C1 segment of cervical spinal cord (tissue), 14 donors: ENCODE data around the gene KCNJ12.
"Not testable (repeated sequence)": the region's sequence is repeated elsewhere in the genome, so short reads cannot be mapped to it uniquely, and the experiment has no call there.

ENCODE experiments used
- DNase-seq, 14 donors: peaks; one replicate each; lab custom pipeline; 2025; lab: John Stamatoyannopoulos, UW

The KCNJ12 gene

DNA sequence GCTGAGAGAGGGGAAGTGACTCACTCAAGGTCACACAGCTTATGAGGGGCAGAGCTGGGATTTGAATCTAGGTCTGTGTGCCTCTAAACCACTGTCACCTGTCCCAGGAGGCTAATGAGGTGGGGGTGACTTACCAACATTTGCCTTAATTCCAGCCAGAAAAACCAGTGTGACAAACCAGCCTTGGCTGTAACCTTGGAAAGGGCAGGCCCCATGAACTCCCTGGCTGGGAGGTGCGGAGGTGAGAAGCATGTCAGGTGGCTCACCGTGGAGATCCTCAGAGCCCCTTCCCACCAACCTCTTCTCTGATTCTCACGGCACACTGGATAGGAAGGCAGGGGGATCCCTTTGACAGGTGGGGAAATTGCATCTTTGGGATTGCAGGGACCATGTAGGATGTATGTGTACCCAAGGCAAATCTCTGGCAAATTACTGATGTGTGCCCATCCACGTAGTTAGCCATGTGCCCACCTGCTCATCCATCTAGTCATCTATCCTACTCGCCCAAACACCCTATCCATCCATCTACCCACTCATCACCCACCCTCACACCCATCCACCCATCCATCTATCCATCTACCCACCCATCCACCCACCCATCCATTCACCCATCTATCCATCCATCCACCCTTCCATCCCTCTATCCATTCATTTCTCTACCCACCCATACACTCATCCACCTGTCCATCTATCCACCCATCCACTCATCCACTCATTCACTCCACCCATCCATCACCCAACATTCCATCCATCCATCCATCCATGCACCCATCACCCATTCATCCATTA lies 30.7 kb downstream of the KCNJ12 start:
- DNase-seq = not testable (repeated sequence)

DNA sequence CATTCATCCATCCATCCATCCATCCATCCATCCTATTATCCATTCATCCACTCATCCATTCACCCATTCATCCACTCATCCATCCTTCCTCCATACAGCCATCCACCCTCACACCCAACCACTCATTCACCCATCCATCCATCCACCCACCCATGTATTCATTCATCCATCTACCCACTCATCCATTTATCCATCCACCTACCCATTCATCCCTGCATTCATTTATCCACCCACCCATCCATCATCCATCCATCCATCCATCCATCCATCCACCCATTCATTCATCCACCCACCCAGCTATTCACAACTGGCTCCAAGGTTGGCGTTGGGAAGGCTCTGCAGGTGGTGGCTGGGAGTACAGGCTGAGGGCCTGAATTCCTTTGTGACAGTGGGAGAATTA lies 31.6 kb downstream of the KCNJ12 start:
- DNase-seq = not testable (repeated sequence)

DNA sequence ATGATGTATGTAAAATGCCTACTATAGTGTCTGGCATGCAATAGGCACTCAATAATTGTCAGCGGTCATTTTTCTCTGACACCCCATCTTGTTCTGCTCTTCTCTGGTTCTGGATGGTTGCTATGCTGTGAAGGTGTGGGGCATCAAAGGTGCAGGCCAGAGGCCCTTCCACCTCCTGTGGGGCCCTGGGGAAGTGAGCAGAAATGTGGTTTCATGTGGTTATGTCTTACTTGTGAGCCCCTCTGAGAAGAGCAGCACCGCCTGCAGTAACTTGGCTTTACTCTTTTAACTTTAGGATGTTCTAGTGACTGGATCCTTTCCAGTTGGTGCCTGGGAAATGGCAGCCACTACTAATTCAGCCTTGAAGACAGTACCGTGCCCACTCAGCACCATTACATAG lies 32.1 kb downstream of the KCNJ12 start:
- DNase-seq = not testable (repeated sequence)

DNA sequence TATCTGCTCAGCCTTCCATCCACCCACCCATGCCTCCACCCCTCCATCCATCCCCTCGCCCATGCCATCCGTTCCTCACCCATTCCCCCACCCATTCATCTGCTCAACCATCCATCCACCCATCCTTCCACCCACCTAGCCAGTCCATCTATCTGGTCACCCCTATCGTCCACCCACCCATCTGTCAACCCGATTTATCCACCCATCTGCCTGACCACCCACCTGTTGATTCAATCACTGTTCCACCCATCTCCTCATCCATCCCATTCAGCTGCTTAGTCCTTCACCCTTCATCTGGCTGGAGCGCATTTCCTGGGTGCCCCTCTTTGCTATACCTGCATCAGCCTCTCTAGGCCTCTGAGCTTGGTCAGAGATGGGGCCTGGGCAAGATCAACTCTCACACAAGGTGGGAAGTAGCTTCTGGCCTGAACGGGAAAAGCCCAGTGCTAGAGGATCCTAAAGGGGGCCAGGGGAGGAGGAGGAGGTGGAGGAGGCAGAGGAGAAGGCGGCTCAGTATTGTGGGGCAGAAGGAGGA lies 32.7 kb downstream of the KCNJ12 start:
- DNase-seq = not testable (repeated sequence)

DNA sequence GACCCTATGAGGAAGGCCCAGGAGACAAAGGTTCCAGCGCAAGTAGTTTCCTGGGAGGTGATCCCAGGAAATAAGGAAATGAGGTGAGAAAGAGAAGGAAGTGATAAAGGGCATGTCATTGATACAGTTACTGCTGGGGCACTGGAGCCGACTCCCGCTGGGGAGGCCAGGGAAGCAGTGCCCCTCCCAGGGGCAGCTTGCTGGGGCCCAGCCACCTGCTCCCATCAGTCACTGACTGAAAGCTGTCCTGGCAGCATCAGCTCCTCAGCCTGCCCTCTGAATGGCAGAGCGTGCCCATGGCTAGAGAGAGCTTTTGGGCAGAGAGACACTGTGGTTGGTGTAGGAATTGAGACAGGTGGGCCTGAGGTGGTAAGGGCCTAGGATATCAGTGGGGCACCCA lies 33.2 kb downstream of the KCNJ12 start:
- not testable (repeated sequence) for DNase-seq

DNA sequence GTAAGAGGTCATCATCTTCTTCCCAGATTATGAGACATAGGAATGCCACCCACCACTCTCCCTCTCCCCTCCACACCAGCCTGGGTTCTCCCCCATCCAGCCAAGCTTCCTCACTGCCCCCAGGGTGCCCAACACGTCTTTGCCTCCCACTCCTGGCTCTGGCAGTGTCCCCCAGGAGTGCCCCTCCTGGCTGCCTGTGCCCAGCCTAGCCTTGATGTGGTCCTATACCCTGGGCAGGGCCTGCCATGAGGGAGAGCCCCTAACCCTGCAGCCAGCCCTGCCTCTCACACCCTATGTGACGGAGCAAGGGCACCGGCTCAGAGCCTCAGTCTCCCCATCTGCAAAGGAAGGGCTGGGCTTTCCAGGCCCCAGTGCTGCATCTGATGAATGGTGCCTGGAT lies 33.8 kb downstream of the KCNJ12 start:
- DNase-seq = not testable (repeated sequence)

DNA sequence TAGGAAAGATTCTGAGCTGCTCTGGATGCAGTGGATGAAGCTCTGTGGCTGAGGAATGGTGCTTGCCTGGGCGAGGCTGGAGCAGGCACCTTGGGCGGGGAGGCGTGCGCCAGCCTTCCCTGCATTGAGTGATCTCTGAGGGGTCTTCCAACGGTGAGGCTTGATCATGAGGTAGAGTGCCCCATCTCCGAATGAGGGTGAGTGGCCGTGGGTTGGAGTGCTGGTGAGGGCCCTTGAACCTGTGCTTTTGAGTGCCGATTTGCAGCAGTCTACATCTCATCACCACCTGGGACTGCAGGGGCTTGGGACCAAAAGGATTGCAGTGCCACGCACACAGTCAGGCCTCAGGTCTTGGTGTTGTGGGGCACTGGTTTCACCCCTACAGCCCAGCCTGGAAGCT lies 34.2 kb downstream of the KCNJ12 start:
- DNase-seq = not testable (repeated sequence)

DNA sequence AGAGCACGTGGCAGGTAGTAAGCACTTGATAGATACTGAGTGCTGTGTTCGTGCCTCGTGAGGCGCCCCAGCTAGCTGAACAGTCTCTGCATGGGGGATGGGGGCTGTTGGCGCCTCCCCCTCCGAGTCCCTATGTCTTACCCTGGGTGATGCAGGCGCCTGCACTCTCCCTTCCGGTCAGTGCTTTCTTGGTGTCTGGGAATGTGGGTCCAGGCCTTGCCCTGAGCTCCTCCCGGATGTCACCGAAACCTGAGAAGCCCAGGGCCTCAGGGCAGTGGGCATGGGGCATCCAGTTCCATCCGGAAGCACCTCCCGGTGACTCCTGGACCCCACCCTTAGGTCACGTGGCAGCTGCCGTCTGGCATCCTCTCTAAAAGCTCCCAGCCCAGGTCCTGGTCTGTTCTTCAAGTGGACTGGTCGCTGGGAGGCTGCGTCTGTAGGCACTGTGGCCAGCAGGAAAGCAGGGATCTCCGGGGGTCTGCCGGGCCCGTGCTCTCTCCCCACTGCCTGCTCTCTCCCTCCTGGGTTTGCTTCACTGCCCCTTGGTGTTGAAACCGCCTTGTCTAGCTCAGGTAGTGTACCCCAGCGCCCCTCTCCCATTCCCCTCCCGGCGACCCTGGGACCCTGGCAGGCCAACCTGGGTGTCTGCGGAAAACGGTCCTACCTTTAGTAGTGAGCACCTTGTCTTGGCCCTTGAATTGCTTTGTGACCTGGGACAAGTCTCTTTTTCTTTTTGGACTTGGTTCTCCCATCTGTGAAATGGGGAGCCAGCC lies 34.9 kb downstream of the KCNJ12 start:
- not testable (repeated sequence) for DNase-seq

DNA sequence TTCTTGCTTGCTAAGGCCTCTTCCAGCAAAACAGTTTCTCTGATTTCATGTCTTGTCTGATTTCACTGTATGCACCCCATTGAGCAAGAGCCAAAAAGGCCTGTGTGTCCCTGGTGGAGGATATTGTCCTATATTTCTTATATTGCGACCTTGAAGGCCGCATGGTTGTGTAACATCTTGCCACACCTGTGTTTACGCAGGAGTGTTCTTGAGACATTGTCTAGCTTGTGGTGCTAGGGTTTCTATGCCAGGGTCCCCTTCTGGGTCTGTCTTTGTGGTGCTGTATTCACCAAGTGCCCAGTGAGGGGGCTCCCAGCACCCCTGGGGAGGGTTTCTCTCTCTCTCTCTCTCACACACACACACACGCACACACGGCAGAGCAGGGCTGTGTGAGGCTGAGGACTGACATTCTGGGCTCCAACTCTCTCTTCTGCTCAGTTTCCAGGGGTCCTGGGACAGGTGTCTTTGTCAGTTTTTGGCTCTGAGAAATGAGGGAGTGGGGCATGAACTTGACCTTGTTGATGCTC lies 35.6 kb downstream of the KCNJ12 start:
- DNase-seq = not testable (repeated sequence)

DNA sequence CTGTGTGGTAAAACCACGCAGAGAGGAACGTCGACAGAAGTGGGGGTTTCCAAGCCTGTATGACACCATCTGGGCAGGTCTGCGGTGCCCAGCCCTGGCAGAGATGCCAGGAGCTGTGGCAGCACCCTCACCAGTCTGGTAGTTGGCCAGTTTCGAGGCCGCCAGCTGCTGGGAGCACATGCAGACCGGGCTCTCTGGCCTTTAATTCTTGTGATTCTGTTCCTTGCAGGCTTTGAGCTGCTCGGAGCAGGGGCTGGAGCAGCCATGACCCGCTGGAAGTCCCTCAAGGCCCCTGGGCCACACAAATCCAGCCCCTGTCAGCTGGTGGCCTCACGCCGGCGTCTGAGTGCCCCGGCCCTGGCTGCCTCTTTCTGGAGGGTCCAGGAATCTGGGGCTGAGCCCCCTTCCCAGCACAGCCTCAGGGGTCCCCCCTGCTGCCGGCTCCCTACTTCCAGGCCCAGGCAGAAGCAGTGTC lies 36.1 kb downstream of the KCNJ12 start:
- peak in 1 of 14 donors; percentile 67 for DNase-seq

DNA sequence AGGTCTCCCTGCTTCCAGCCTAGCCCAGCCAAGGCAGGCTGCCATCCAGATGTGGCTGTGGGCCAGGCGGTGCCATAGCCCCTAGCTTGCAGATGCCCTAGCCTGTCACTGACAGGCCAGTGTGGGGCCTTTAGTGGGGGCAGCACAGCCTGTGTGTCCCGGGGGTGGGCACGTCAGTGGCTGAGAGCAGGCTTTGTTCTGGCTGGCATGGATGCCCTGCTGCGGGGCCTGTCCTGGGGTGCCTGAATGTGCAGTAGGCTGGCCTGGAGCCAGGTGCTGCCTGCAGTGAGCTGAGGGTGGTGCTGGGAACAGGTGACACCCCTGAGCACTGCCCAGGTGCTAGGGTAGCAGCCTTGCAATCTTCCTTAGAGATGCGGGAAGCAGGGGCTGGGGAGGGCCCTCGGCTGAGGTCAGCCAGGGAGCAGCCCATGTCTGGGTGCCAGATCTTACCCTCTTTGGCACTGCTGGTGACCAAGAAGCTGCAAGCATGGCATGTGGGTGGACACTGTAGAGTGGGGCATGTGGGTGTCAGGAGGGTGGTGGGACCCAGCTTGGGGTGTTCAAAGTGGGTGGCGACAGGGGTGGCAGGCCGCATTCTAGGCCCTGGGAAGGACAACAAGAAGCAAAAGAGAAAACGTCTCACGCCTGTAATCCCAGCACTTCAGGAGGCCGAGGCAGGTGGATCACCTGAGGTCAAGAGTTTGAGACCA lies 37.6 kb downstream of the KCNJ12 start:
- DNase-seq = not testable (repeated sequence)

DNA sequence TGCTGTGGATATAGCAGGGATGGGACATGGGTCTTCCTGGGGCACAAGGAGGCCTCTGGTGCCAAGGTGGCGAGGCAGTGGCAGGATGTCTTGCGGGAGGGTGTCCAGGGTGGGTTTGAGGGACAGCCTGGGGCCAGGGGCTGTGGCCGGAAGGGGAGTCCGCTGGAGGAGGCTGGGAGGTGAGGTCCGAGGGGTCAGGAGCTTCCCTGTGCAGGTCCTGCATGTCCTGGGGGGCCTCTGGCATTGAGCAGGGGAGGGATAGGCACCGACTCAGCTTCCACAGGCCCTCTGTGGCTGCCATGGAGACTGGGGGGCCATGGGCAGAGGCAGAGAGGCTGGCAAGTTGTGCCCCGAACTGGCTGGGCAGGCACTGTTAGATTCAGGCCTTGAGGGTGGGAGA lies 38.5 kb downstream of the KCNJ12 start:
- DNase-seq = not testable (repeated sequence)

DNA sequence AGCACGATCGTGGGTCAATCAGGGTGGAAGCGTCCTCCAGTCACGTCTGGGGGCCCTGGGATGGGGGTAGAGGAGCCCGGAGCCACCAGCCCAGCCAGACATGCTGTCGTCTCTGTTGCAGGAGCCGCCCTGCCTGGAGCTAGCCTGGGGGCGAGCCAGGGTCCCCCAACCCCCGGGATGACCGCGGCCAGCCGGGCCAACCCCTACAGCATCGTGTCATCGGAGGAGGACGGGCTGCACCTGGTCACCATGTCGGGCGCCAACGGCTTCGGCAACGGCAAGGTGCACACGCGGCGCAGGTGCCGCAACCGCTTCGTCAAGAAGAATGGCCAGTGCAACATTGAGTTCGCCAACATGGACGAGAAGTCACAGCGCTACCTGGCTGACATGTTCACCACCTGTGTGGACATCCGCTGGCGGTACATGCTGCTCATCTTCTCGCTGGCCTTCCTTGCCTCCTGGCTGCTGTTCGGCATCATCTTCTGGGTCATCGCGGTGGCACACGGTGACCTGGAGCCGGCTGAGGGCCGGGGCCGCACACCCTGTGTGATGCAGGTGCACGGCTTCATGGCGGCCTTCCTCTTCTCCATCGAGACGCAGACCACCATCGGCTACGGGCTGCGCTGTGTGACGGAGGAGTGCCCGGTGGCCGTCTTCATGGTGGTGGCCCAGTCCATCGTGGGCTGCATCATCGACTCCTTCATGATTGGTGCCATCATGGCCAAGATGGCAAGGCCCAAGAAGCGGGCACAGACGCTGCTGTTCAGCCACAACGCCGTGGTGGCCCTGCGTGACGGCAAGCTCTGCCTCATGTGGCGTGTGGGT lies 39.2 kb downstream of the KCNJ12 start:
- DNase-seq = not testable (repeated sequence)

DNA sequence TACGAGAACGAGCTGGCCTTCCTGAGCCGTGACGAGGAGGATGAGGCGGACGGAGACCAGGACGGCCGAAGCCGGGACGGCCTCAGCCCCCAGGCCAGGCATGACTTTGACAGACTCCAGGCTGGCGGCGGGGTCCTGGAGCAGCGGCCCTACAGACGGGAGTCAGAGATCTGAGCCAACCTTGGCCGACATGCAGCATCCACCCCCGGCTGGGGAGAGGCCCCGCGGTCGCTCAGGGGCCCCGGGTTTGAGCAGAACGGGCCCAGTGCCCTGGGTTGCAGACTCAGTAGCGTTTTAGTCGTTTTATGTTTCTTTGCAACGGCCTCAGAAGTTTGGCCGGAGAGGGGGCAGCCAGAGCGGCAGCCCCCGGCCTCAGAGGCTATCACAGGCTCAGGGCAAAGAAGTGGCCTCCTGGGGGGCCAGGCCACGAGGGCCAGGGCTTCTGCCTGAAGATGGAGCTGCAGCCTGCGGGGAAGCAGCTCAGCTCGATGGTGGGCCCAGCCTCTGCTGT lies 40.4 kb downstream of the KCNJ12 start:
- DNase-seq = not testable (repeated sequence)

DNA sequence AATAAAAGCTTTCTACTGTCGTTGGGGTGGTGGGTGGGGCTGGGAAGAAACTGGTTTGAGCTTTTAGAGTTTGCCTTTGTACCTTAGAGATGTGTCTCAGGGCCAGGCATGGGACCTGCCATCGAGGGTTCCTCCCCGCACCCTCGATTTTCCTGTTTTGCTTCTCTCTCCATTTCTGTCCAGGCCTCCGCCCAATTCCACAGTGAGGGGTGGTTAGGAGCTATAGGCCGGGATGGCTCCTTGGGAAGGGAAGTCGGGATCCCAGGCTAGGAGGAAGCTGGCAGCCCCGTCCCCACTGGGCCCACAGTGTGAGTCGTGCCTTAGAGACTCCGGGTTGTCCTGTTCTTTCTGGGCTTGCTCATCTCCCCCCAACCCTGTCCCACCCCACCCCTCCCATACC lies 41.2 kb downstream of the KCNJ12 start:
- not testable (repeated sequence) for DNase-seq

DNA sequence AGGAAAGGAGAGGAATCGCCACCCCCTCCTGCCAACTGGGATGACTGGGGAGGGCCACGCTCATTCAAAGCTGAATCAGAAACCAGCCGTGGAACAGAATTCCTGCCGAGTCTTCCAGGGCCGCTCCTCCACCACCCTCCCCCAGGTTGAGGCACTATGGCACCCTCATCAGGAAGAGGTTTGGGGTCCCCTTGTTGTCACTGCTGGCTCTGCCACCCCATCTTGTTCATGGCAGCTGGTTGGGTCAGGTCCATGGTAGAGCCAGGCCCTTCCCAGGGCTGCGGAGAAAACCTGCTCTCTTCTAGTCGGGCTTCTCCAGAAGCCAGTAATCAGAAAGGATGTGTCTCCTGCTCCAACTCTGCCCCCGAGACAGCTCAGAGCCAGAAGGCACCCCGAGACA lies 41.8 kb downstream of the KCNJ12 start:
- no peak for DNase-seq

DNA sequence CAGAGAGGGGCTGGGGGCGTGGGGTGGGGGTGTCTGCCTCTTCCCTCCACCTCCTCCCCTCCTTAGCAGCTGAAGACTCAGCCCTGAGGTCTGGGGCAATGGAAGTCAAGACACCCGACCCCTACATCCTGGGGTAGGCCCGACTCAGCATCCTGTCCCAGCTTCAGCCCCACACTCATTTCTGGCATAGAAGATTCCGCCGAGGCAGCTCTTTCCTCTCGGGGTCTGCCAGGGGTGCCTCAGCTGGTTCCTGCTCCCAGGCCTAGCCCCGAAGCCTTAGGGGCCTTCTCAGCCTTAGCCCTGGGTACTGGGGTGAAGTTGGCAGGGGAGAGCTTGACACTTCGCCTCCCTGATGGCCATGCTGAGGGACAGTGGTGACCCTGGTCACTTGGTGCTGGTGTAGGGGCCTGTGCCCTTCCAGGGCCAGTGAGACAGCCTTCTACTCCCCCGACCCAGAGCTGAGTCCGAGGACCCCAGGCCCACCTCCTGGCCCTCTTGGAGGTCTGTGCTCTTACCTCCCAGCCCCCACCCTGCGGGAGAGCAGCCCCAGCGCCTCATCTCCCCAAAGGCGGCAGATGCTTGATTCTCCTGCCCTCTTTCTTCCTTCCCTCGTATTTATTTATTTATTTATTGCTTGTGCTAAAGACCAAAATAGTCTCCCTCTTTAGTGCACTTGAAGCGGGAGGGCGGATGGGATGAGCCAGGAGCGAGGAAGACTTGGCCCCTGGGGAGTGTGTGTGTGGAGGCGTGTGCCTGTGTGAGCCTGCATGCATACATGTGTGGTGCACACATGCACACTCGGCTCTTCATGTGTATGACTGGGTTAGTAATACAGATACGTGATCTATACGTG lies 42.5 kb downstream of the KCNJ12 start:
- no peak for DNase-seq

DNA sequence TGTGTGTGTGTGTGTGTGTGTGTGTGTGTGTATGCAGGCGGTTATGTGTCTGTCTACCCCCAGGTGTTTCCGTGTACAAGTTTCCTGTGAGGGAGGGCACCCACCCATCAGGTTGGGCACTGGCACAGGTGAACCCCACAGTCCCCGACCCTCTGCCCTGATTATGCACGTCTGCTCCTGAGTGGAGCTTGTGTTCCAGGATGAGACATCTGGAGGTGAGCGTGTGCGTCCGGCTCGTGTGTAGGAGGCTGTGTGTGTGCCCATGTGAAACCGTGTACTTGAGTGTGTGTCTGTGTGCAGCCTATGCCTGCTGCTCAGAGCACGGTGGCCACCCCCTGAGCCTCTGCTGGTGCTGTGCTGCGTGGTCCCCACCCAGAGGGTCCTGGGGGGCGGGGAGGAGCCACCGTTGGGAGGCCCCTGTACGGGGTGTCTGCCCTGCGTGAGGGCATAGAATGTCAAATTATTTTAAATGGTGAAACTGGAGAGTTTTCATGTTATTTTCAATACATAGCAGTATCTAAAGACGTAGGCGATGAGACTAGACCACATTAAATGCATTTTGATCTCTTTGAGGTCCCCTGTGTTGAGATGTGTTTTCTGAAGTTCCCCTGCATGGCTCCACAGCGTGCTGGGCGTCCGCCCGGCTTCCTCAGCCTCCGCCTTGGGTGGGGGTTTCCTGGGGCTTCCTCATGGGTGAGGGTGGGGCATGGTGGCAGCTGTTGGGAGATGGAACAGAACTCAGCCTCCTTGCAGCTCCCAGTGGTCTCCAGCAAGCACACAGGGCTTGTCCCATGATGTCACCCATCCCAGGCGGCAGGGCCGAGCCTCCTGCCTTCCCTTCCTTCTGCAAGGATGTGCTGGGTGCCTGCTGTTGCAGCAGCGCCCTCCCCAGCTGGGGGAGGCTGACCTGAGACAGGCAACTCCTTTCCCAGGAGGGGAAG lies 43.4 kb downstream of the KCNJ12 start:
- DNase-seq = no peak
